ENCODE results near the gene FASTKD3.

FASTKD3 gene

GRCh38 chr5:7851617-7852289, 17.1 kb downstream of the FASTKD3 start:
- Histone ChIP-seq H3K36me3 (no peaks in the 10 kb centered on the region), H3K27ac (no peak overlapping the region), H3K27me3 (ENCODE audit: insufficient read depth, low read depth, severe bottlenecking) (no peaks in the 10 kb centered on the region), H3K4me3 (ENCODE audit: low read depth, low read length) (no peak overlapping the region), H3K9me3 (ENCODE audit: severe bottlenecking) (no peaks in the 10 kb centered on the region)
- TF ChIP-seq, protein P1, sequence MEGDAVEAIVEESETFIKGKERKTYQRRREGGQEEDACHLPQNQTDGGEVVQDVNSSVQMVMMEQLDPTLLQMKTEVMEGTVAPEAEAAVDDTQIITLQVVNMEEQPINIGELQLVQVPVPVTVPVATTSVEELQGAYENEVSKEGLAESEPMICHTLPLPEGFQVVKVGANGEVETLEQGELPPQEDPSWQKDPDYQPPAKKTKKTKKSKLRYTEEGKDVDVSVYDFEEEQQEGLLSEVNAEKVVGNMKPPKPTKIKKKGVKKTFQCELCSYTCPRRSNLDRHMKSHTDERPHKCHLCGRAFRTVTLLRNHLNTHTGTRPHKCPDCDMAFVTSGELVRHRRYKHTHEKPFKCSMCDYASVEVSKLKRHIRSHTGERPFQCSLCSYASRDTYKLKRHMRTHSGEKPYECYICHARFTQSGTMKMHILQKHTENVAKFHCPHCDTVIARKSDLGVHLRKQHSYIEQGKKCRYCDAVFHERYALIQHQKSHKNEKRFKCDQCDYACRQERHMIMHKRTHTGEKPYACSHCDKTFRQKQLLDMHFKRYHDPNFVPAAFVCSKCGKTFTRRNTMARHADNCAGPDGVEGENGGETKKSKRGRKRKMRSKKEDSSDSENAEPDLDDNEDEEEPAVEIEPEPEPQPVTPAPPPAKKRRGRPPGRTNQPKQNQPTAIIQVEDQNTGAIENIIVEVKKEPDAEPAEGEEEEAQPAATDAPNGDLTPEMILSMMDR (IDR thresholded peaks at IDR 0.05; ENCODE audit: low read depth, low read length) = no peak
- no peak for DNase-seq

GRCh38 chr5:7851240-7851592, 17.6 kb downstream of the FASTKD3 start:
- peak overlapping the region; percentile 80; the same call in 1 of the 2 replicates for H3K27ac ChIP-seq
- no peaks in the 10 kb centered on the region for H3K36me3 ChIP-seq
- no peaks in the 10 kb centered on the region for H3K9me3 ChIP-seq (ENCODE audit: severe bottlenecking)
- peak overlapping the region; percentile 48 for H3K4me3 ChIP-seq (ENCODE audit: low read depth, low read length)
- no peak for DNase-seq
- TF ChIP-seq, protein P1 (IDR thresholded peaks at IDR 0.05; ENCODE audit: low read depth, low read length) = no peak
- no peaks in the 10 kb centered on the region for H3K27me3 ChIP-seq (ENCODE audit: insufficient read depth, low read depth, severe bottlenecking)

DNA sequence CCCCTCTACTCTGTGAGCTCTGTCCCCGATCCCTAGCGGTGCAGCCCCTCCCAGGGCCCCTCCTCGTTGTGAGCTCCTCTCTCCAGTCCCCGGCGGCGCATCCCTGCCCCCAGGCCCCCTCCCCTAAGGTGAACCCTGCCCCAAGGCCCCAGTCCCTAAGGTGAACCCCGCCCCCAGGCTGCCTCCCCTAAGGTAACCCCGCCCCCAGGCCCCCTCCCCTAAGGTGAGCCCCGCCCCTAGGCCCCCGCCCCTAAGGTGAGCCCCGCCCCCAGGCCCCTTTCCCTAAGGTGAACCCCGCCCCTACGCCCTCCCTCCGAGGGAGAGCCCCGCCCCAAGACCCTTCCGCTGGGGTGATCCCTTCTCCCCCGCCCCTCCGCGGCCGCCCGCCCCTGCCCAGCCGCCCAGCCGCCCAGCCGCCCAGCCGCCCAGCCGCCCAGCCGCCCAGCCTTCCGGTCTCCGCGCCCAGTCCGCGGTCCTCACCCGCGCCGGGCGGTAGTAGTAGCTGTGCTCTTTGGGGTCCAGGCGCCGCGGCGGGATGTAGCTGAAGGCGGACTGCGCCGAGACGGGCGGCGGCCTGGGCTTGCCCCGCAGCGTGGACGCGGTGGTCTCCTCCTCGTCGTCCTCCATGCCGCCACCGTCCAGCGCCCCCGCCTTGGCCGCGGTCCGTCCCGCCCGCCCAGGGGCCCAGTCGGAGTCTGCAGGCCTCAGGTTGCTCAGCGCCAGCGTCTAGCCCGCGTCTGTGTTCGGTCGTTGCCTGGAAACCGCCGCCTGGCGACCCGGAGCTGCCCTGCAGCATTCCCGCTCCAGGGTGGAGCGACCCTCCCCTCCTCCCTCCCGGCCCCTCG, 18.2 kb downstream of the FASTKD3 start, which contains the start of gene CFAP90:
CFAP90 (minus strand) TSS at position 739 of the 845 bp plus-strand sequence; CDS start at position 627, 112 bp downstream.
- peak; percentile 94 for DNase-seq
- peak within 1 kb of the TSS; percentile 64 for H3K4me3 ChIP-seq (ENCODE audit: low read depth, low read length)
- no peaks in the 10 kb centered on the region for H3K9me3 ChIP-seq (ENCODE audit: severe bottlenecking)
- no peaks in the 10 kb centered on the region for H3K36me3 ChIP-seq
- H3K27ac ChIP-seq = peak within 1 kb of the TSS; percentile 80
- H3K27me3 ChIP-seq (ENCODE audit: insufficient read depth, low read depth, severe bottlenecking) = no peaks in the 10 kb centered on the region
- TF ChIP-seq, protein P1 (IDR thresholded peaks at IDR 0.05; ENCODE audit: low read depth, low read length) = peak; percentile 73

DNA sequence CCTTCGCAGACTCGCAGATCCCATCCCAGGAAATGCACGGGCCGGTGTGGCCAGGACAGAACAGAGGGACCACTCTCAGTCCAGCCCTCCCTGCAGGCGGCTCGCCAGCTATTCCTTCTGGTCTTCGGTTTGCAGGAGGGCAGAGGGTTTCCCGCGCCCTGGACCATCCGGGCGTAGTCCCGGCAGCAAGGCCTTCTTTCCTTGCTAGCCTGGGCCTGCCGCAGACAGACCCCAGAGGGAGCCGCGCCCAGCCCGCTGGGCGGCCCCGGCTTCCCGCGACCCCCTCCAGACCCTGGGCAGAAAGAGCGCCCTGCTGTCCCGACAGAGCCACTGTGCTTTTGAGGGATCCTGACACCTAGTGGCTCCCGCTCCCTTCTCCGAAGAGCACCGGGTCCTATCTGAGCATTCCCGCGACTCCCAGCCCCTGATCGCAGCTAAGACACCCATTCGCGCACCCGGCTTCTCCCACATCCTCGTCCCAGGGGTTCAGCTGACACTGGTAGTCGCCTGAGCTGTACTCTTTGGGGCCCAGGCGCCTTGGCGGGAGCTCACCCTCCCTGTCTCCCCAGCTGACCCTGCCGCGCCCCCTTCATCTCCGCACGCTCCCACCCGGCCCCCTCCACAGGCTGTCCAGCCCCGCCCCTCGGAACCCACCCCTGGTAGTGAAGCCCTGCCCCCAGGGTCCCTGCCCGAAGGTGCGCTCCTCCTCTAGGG, 19.0 kb downstream of the FASTKD3 start:
- TF ChIP-seq, protein P1 (IDR thresholded peaks at IDR 0.05; ENCODE audit: low read depth, low read length) = peak; percentile 64
- peak overlapping the region; percentile 58 for H3K27ac ChIP-seq
- H3K27me3 ChIP-seq (ENCODE audit: insufficient read depth, low read depth, severe bottlenecking) = no peaks in the 10 kb centered on the region
- peak; percentile 63 for DNase-seq
- no peaks in the 10 kb centered on the region for H3K9me3 ChIP-seq (ENCODE audit: severe bottlenecking)
- no peaks in the 10 kb centered on the region for H3K36me3 ChIP-seq
- peak overlapping the region; percentile 64 for H3K4me3 ChIP-seq (ENCODE audit: low read depth, low read length)

GRCh38 chr5:7848296-7848695, 20.5 kb downstream of the FASTKD3 start:
- H3K4me3 ChIP-seq (ENCODE audit: low read depth, low read length) = no peak overlapping the region
- H3K27ac ChIP-seq = no peak overlapping the region
- TF ChIP-seq, protein P1 (IDR thresholded peaks at IDR 0.05; ENCODE audit: low read depth, low read length) = no peak
- DNase-seq = no peak
- H3K9me3 ChIP-seq (ENCODE audit: severe bottlenecking) = no peaks in the 10 kb centered on the region
- H3K36me3 ChIP-seq = no peaks in the 10 kb centered on the region
- no peaks in the 10 kb centered on the region for H3K27me3 ChIP-seq (ENCODE audit: insufficient read depth, low read depth, severe bottlenecking)
